Erythroblast (primary cell): ENCODE results near the gene DKC1.

ENCODE experiments used
- GATA1 ChIP-seq: IDR thresholded peaks from 2 replicates; pipeline ENCODE4 v1.6.1; 2011; ENCODE audit warnings: low read depth, mild to moderate bottlenecking, control low read depth, low read length, moderate library complexity
- POLR2A ChIP-seq: IDR thresholded peaks from 2 replicates; pipeline ENCODE4 v1.6.1; 2011; ENCODE audit warnings: mild to moderate bottlenecking, low read length

DNA sequence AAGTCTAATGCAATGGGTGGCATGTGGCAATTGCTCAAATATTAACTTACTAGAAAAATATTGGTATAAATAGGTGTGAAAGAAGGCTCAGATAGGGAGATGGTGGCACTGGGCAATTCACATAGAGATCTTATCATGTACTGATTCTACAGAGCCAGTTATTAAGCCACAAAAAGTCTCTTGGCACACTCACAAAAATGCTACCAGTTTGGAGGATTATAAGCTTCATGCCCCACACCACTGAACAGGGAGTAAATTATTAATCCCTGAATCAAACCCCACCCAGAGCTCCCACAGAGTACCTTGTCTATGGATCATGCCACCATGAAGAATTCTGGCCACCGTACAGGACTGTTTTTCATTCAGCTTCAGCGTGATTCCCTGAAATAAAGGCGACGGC, 28.8 kb downstream of the DKC1 start:
- TF ChIP-seq POLR2A (no peak), GATA1 (no peak)
